ENCODE measurements around the gene RALGDS. TPM values are rescaled to one million over a fixed set of nuclear protein-coding genes. Genes with fewer than 3 reads are reported as not detected.

RALGDS gene
- total RNA-seq, 1 experiment from 2014 or later: 24.8 TPM

DNA sequence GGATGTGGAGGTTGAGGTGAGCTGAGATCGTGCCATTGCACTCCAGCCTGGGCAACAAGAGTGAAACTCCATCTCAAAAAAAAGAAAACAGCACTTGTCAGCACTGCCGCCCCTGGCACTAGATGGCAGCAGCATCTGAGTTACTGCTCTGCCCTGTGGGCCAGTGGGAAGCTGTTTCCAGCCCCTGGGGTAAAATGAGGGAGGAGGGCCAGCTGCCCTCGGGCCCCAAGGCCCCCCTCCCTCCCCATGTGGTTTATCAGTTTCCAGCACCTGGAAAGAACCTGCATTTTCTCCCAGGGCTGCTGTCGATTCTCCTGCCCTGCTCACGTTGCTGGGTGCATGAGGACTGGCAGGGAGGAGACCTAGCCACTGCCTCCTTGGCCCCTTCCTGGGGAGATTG lies 72.4 kb downstream of the RALGDS start:
- intact Hi-C loops (cut with micrococcal nuclease; ENCODE audit: unreplicated experiment): loop anchor here (1.0 to 2.0 kb wide), 2 partner anchors 96 to 132 kb away; no protein-coding TSS in a partner anchor
- Histone ChIP-seq H3K4me3 (no peak overlapping the region), H3K9me3 (ENCODE audit: insufficient read depth, low read depth) (no peaks in the 10 kb centered on the region), H3F3A (ENCODE audit: insufficient read depth, low read depth) (no peaks in the 10 kb centered on the region), H3K36me3 (ENCODE audit: low read depth) (no peaks in the 10 kb centered on the region), H3K79me2 (ENCODE audit: low read depth) (no peaks in the 10 kb centered on the region), H3K9me2 (ENCODE audit: insufficient read depth) (no peaks in the 10 kb centered on the region), H3K4me1 (replicated peaks; ENCODE audit: insufficient read depth) (no peaks in the 10 kb centered on the region), H4K20me1 (ENCODE audit: insufficient read depth) (no peaks in the 10 kb centered on the region; the same call in 1 of the 2 replicates), H3K4me2 (no peak overlapping the region), H2AFZ (no peak overlapping the region), H3K27ac (no peak overlapping the region), H3K27me3 (ENCODE audit: insufficient read depth, low read depth) (no peaks in the 10 kb centered on the region)
- no peak for TF ChIP-seq EZH2 (IDR thresholded peaks at IDR 0.05; ENCODE audit: low read depth)
- TF ChIP-seq, protein P1, sequence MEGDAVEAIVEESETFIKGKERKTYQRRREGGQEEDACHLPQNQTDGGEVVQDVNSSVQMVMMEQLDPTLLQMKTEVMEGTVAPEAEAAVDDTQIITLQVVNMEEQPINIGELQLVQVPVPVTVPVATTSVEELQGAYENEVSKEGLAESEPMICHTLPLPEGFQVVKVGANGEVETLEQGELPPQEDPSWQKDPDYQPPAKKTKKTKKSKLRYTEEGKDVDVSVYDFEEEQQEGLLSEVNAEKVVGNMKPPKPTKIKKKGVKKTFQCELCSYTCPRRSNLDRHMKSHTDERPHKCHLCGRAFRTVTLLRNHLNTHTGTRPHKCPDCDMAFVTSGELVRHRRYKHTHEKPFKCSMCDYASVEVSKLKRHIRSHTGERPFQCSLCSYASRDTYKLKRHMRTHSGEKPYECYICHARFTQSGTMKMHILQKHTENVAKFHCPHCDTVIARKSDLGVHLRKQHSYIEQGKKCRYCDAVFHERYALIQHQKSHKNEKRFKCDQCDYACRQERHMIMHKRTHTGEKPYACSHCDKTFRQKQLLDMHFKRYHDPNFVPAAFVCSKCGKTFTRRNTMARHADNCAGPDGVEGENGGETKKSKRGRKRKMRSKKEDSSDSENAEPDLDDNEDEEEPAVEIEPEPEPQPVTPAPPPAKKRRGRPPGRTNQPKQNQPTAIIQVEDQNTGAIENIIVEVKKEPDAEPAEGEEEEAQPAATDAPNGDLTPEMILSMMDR (conservative IDR thresholded peaks at IDR 0.05): peak; percentile 59
- no TSS peak for BruUV-seq (replicated peaks)
- DNase-seq: peak in 1 of 2 experiments; percentile 34
- ChIA-PET CTCF (interaction anchor here (0.5 to 1.2 kb wide), 3 partner anchors 18 to 347 kb away, joined by 3 to 5 read pairs (median 3); no protein-coding TSS in a partner anchor), POLR2A (ENCODE audit: unreplicated experiment) (no interaction called here)

Small RNA genes within 50 kb of the gene (microRNA-seq; reads per million reads assigned to microRNA genes)
- 10.8 reads per million, percentile 19 among the genes with 10 or more reads in this experiment for gene MIR6877 (ENCODE audit: borderline number of aligned reads, borderline replicate concordance)

Other genes starting within 250 kb of the RALGDS start
- gene AK8, start 243.0 kb downstream of the RALGDS start, total RNA-seq (2021): 5.4 and 7.2 TPM in 2 replicates
- 18.4 and 19.2 TPM in 2 replicates for gene SPACA9, start 242.3 kb downstream of the RALGDS start, total RNA-seq (2021)
- 51.2 and 61.0 TPM in 2 replicates for gene TSC1, start 176.6 kb downstream of the RALGDS start, total RNA-seq (2021)
- not detected in 2 replicates for gene GFI1B, start 142.5 kb downstream of the RALGDS start, total RNA-seq (2021)
- 79.6 and 107 TPM in 2 replicates for gene GTF3C5, start 90.2 kb downstream of the RALGDS start, total RNA-seq (2021)
- 2.7 TPM in 2 replicates for gene CEL, start 59.3 kb downstream of the RALGDS start, total RNA-seq (2021)
- gene GBGT1, start 42.7 kb upstream of the RALGDS start, total RNA-seq (2021): 1.2 and 3.0 TPM in 2 replicates
- gene OBP2B, start 88.0 kb upstream of the RALGDS start, total RNA-seq (2021): not detected in 2 replicates
- gene ABO, start 154.0 kb upstream of the RALGDS start, total RNA-seq (2021): 0.96 and 1.2 TPM in 2 replicates
- gene SURF6, start 214.9 kb upstream of the RALGDS start, total RNA-seq (2021): 21.2 and 29.8 TPM in 2 replicates
- 38.2 and 38.7 TPM in 2 replicates for gene MED22, start 226.9 kb upstream of the RALGDS start, total RNA-seq (2021)
- gene RPL7A, start 227.0 kb upstream of the RALGDS start, total RNA-seq (2021): 2,381 and 2,937 TPM in 2 replicates
- gene SURF1, start 235.2 kb upstream of the RALGDS start, total RNA-seq (2021): 57.7 and 69.1 TPM in 2 replicates
- 18.1 and 28.6 TPM in 2 replicates for gene SURF2, start 235.3 kb upstream of the RALGDS start, total RNA-seq (2021)

Data from PC-9 (cell line).